ENCODE data around the gene CAPN7. TPM values are rescaled to one million over a fixed set of nuclear protein-coding genes. Genes with fewer than 3 reads are reported as not detected.
"Not testable (repeated sequence)": the region's sequence is repeated elsewhere in the genome, so short reads cannot be mapped to it uniquely, and the experiment has no call there.

The CAPN7 gene
- total RNA-seq = 29.2 and 30.9 TPM in 2 replicates
- long read RNA-seq, full-length matches to known transcripts = 19 of 30 reads
- long read RNA-seq, partial matches to known transcripts = 6 of 30 reads
- long read RNA-seq, other reads (novel, unspliced or antisense) = 5 of 30 reads

GRCh38 chr3:15205934-15206661 lies at the start of gene CAPN7:
Gene CAPN7 (plus strand): TSS chr3:15206246. CDS start chr3:15206496, 250 bp downstream.
- peak; percentile 86 for DNase-seq (ENCODE audit: low read depth, low spot score)
- Mint-ChIP-seq H3K4me3 (peak within 1 kb of the TSS; percentile 90), H3K9me3 (no peaks in the 10 kb centered on the region), H3K4me1 (peaks cover 24% of the 10 kb centered on the region), H3K27me3 (ENCODE audit: low read depth) (no peaks in the 10 kb centered on the region), H3K36me3 (ENCODE audit: low read depth) (no peaks in the 10 kb centered on the region), H3K27ac (ENCODE audit: unreplicated experiment) (peak within 1 kb of the TSS; percentile 71)
- TF ChIP-seq CTCF (conservative IDR thresholded peaks at IDR 0.05) = peak; percentile 49

GRCh38 chr3:15157441-15157840 lies 48.6 kb upstream of the CAPN7 start:
- no peaks in the 10 kb centered on the region for H3K4me1 Mint-ChIP-seq

GRCh38 chr3:15159501-15160136 lies 46.4 kb upstream of the CAPN7 start:
- no peaks in the 10 kb centered on the region for H3K36me3 Mint-ChIP-seq (ENCODE audit: low read depth)
- peaks cover 41% of the 10 kb centered on the region for H3K27me3 Mint-ChIP-seq (ENCODE audit: low read depth)
- H3K4me3 Mint-ChIP-seq = no peak overlapping the region
- no peak overlapping the region for H3K27ac Mint-ChIP-seq (ENCODE audit: unreplicated experiment)
- no peaks in the 10 kb centered on the region for H3K4me1 Mint-ChIP-seq
- DNase-seq (ENCODE audit: low read depth, low spot score) = no peak
- TF ChIP-seq CTCF (conservative IDR thresholded peaks at IDR 0.05) = no peak
- peaks cover 9% of the 10 kb centered on the region for H3K9me3 Mint-ChIP-seq

More at GRCh38 chr3:15157441-15157840, 48.6 kb upstream of the CAPN7 start:
- Mint-ChIP-seq H3K4me3 (no peak overlapping the region), H3K27ac (ENCODE audit: unreplicated experiment) (no peak overlapping the region), H3K9me3 (peaks cover 6% of the 10 kb centered on the region), H3K36me3 (ENCODE audit: low read depth) (no peaks in the 10 kb centered on the region), H3K27me3 (ENCODE audit: low read depth) (peaks cover 62% of the 10 kb centered on the region)
- no peak for DNase-seq (ENCODE audit: low read depth, low spot score)
- no peak for TF ChIP-seq CTCF (conservative IDR thresholded peaks at IDR 0.05)

GRCh38 chr3:15160662-15161061 lies 45.4 kb upstream of the CAPN7 start:
- peaks cover 30% of the 10 kb centered on the region for H3K27me3 Mint-ChIP-seq (ENCODE audit: low read depth)
- no peaks in the 10 kb centered on the region for H3K4me1 Mint-ChIP-seq
- no peaks in the 10 kb centered on the region for H3K36me3 Mint-ChIP-seq (ENCODE audit: low read depth)
- no peak overlapping the region for H3K4me3 Mint-ChIP-seq
- H3K9me3 Mint-ChIP-seq = peaks cover 9% of the 10 kb centered on the region
- DNase-seq (ENCODE audit: low read depth, low spot score) = no peak
- no peak for TF ChIP-seq CTCF (conservative IDR thresholded peaks at IDR 0.05)
- no peak overlapping the region for H3K27ac Mint-ChIP-seq (ENCODE audit: unreplicated experiment)

- H3K27ac Mint-ChIP-seq (ENCODE audit: unreplicated experiment) = no peak overlapping the region
- no peaks in the 10 kb centered on the region for H3K36me3 Mint-ChIP-seq (ENCODE audit: low read depth)
- H3K4me1 Mint-ChIP-seq = no peaks in the 10 kb centered on the region
- H3K27me3 Mint-ChIP-seq (ENCODE audit: low read depth) = peaks cover 26% of the 10 kb centered on the region
- no peak overlapping the region for H3K4me3 Mint-ChIP-seq
- no peak for TF ChIP-seq CTCF (conservative IDR thresholded peaks at IDR 0.05)
- DNase-seq (ENCODE audit: low read depth, low spot score) = no peak
- H3K9me3 Mint-ChIP-seq = peaks cover 11% of the 10 kb centered on the region
These were observed 44.9 kb upstream of the CAPN7 start for GRCh38 chr3:15161133-15161532.

- H3K4me3 Mint-ChIP-seq; DNase-seq (ENCODE audit: low read depth, low spot score); H3K4me1 Mint-ChIP-seq; H3K27ac Mint-ChIP-seq (ENCODE audit: unreplicated experiment); H3K36me3 Mint-ChIP-seq (ENCODE audit: low read depth); H3K9me3 Mint-ChIP-seq: not testable (repeated sequence)
- H3K27me3 Mint-ChIP-seq (ENCODE audit: low read depth) = peaks cover 15% of the 10 kb centered on the region
These were observed 42.4 kb upstream of the CAPN7 start for GRCh38 chr3:15163656-15164055.

Data from neural crest cell (in vitro differentiated cells).